IPS-18a (cell line): ENCODE measurements around the gene CRLF1.

Experiments
- H3K27ac ChIP-seq: one replicate; pipeline ENCODE4 v1.5.1; 2013; ENCODE audit warnings: low read length
- H3K27me3 ChIP-seq: one replicate; pipeline ENCODE4 v1.6.1; 2013; ENCODE audit warnings: mild to moderate bottlenecking, low read length; ENCODE audit not compliant: control insufficient read depth, insufficient read depth
- H3K36me3 ChIP-seq: one replicate; pipeline ENCODE4 v1.6.1; 2013; ENCODE audit warnings: low read depth, low read length; ENCODE audit not compliant: control insufficient read depth
- H3K4me1 ChIP-seq: one replicate; pipeline ENCODE4 v1.6.1; 2013; ENCODE audit warnings: low read depth, low read length; ENCODE audit not compliant: control insufficient read depth
- H3K4me3 ChIP-seq: one replicate; pipeline ENCODE4 v1.5.1; 2013; ENCODE audit warnings: low read length
- H3K9ac ChIP-seq: one replicate; pipeline ENCODE4 v1.6.1; 2013; ENCODE audit warnings: mild to moderate bottlenecking, low read length, moderate library complexity
- H3K9me3 ChIP-seq: one replicate; pipeline ENCODE4 v1.6.1; 2013; ENCODE audit warnings: low read depth, low read length; ENCODE audit not compliant: control insufficient read depth

The CRLF1 gene

GRCh38 chr19:18647371-18647767 lies 40.8 kb upstream of the CRLF1 start:
- no peak overlapping the region for H3K27ac ChIP-seq

GRCh38 chr19:18646535-18647370 lies 40.2 kb upstream of the CRLF1 start:
- Histone ChIP-seq H3K9me3 (no peaks in the 10 kb centered on the region), H3K27me3 (no peaks in the 10 kb centered on the region), H3K4me1 (peaks cover 4% of the 10 kb centered on the region), H3K4me3 (no peak overlapping the region), H3K9ac (no peak overlapping the region), H3K36me3 (no peaks in the 10 kb centered on the region), H3K27ac (no peak overlapping the region)

More at GRCh38 chr19:18647371-18647767, 40.8 kb upstream of the CRLF1 start:
- H3K36me3 ChIP-seq: no peaks in the 10 kb centered on the region
- H3K4me3 ChIP-seq: no peak overlapping the region
- peaks cover 4% of the 10 kb centered on the region for H3K4me1 ChIP-seq
- H3K9me3 ChIP-seq: no peaks in the 10 kb centered on the region
- no peak overlapping the region for H3K9ac ChIP-seq
- no peaks in the 10 kb centered on the region for H3K27me3 ChIP-seq

- Histone ChIP-seq H3K4me1 (peaks cover 4% of the 10 kb centered on the region), H3K9ac (no peak overlapping the region), H3K36me3 (no peaks in the 10 kb centered on the region), H3K27me3 (no peaks in the 10 kb centered on the region), H3K9me3 (no peaks in the 10 kb centered on the region), H3K27ac (no peak overlapping the region), H3K4me3 (no peak overlapping the region)
Measured at GRCh38 chr19:18645035-18645511, 38.5 kb upstream of the CRLF1 start.

- Histone ChIP-seq H3K27ac (no peak overlapping the region), H3K9me3 (no peaks in the 10 kb centered on the region), H3K4me3 (no peak overlapping the region), H3K27me3 (no peaks in the 10 kb centered on the region), H3K9ac (no peak overlapping the region), H3K36me3 (no peaks in the 10 kb centered on the region), H3K4me1 (peaks cover 4% of the 10 kb centered on the region)
Measured at GRCh38 chr19:18644196-18645034, 37.8 kb upstream of the CRLF1 start.

GRCh38 chr19:18639706-18640243 lies 33.2 kb upstream of the CRLF1 start:
- Histone ChIP-seq H3K27me3 (peaks cover 7% of the 10 kb centered on the region), H3K4me1 (peaks cover 7% of the 10 kb centered on the region), H3K9me3 (no peaks in the 10 kb centered on the region), H3K4me3 (no peak overlapping the region), H3K9ac (no peak overlapping the region), H3K27ac (no peak overlapping the region), H3K36me3 (no peaks in the 10 kb centered on the region)

- H3K27me3 ChIP-seq: peaks cover 11% of the 10 kb centered on the region
- H3K9me3 ChIP-seq: no peaks in the 10 kb centered on the region
- H3K27ac ChIP-seq: no peak overlapping the region
- no peaks in the 10 kb centered on the region for H3K36me3 ChIP-seq
- H3K4me1 ChIP-seq: peaks cover 6% of the 10 kb centered on the region
- peak overlapping the region; percentile 87 for H3K4me3 ChIP-seq
- no peak overlapping the region for H3K9ac ChIP-seq
Measured at GRCh38 chr19:18637673-18638630, 31.4 kb upstream of the CRLF1 start.

- Histone ChIP-seq H3K36me3 (no peaks in the 10 kb centered on the region), H3K4me1 (peaks cover 6% of the 10 kb centered on the region), H3K4me3 (peak within 1 kb of the TSS; percentile 87), H3K27me3 (peaks cover 11% of the 10 kb centered on the region), H3K27ac (no peak within 1 kb of the TSS), H3K9ac (peak within 1 kb of the TSS; percentile 66), H3K9me3 (no peaks in the 10 kb centered on the region)
Measured at GRCh38 chr19:18636969-18637629, 30.5 kb upstream of the CRLF1 start, which contains the start of gene KLHL26. Gene KLHL26, plus strand, starts transcription at chr19:18637028. Its CDS starts 27 bp downstream, at chr19:18637055.

GRCh38 chr19:18636183-18636968 lies 29.8 kb upstream of the CRLF1 start:
- H3K27ac ChIP-seq: no peak overlapping the region
- no peak overlapping the region for H3K9ac ChIP-seq
- H3K4me3 ChIP-seq: peak overlapping the region; percentile 87
- H3K4me1 ChIP-seq: peaks cover 6% of the 10 kb centered on the region
- H3K27me3 ChIP-seq: peaks cover 11% of the 10 kb centered on the region
- H3K9me3 ChIP-seq: no peaks in the 10 kb centered on the region
- H3K36me3 ChIP-seq: no peaks in the 10 kb centered on the region

- Histone ChIP-seq H3K27ac (no peak overlapping the region), H3K27me3 (peaks cover 11% of the 10 kb centered on the region), H3K4me3 (no peak overlapping the region), H3K36me3 (no peaks in the 10 kb centered on the region), H3K4me1 (peaks cover 6% of the 10 kb centered on the region), H3K9ac (no peak overlapping the region), H3K9me3 (no peaks in the 10 kb centered on the region)
Measured at GRCh38 chr19:18635831-18636182, 29.2 kb upstream of the CRLF1 start.
